ENCODE results near the gene PDRG1.

The PDRG1 gene

DNA sequence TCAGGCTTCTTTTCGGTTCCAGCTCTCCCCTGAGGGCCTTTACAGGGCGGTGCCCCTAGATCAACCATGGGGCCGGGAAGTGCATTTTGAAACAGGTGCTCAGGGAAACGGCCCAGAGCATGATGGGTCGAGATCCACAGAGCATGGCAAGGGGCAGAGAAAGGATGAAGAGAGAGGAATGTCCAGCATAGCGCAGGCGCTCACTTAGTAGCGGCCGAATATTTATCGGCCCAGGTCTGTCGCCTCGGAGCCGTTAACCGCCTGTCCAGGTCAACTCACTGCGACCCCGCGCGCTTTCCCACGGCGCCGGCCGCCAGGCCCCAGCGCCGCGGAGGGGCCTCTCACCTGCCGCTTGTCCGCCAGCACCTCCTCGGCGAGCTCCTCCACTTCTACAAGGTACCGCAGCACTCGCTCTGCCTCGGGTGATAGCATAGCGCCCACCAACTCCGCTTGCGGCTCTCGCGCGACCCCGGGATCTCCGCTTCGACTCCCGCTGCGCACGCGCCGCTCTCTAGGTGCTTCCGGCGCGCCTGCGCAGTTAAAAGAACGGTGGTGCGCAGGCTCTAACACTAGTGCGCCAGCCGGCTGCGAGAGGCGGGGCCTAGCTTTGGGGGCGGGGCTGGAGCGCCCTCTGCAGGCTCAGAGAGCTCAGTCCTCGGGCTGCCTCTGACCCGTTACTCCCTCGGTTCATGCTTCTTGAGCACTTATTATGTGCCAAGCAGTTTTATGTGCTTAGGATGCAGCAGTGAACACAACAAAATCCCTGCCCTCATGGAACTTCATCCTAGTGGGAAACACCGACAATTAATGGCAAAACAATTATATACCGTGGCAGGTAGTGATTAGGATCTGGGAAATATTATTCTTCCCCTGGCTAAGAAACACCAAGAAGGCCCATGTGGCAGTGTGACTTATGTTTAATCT, at the start of gene PDRG1:
PDRG1 (minus strand) TSS at position 517 of the 924 bp plus-strand sequence; CDS start at position 432, 85 bp downstream.
- DNase-seq (ENCODE audit: low read depth): peak; percentile 97

GRCh38 chr20:31998246-31998645, 46.4 kb upstream of the PDRG1 start:
- no peak for DNase-seq (ENCODE audit: low read depth)

DNA sequence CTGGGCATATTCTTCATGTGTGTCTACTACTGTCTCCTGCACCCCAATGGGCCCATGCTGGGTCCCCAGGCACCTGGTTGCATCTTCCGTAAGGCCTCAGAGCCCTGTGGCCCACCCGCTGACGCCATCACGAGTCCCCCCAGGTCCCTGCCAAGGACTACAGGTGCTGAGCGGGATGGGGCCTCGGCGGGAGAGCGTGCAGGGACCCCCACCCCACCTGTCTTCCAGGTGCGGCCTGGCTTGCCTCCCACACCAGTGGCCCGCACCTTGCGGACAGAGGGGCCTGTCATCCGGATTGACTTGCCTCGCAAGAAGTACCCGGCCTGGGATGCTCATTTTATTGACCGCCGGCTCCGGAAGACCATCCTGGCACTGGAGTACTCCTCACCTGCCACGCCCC, 45.1 kb upstream of the PDRG1 start:
- no peak for DNase-seq (ENCODE audit: low read depth)

DNA sequence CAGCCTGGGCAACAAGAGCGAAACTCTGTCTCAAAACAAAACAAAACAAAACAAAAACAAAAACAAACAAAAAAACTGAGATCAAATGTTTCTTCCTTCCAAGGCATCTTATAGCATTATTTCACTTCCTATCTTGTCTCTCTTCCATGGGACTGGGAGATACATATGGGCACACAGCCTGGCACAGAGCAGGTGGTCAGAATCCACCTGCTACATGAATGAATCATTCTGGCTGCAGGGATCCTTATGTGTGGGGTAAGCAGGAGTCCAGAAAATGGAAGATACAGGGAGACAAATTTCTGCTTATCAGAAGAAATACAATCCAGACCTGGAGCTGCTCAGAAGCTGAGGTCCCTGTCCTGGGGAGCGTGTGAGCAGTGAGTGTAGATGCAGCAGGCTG, 40.2 kb upstream of the PDRG1 start:
- DNase-seq (ENCODE audit: low read depth): no peak

GRCh38 chr20:31991339-31991705, 39.5 kb upstream of the PDRG1 start:
- no peak for DNase-seq (ENCODE audit: low read depth)

DNA sequence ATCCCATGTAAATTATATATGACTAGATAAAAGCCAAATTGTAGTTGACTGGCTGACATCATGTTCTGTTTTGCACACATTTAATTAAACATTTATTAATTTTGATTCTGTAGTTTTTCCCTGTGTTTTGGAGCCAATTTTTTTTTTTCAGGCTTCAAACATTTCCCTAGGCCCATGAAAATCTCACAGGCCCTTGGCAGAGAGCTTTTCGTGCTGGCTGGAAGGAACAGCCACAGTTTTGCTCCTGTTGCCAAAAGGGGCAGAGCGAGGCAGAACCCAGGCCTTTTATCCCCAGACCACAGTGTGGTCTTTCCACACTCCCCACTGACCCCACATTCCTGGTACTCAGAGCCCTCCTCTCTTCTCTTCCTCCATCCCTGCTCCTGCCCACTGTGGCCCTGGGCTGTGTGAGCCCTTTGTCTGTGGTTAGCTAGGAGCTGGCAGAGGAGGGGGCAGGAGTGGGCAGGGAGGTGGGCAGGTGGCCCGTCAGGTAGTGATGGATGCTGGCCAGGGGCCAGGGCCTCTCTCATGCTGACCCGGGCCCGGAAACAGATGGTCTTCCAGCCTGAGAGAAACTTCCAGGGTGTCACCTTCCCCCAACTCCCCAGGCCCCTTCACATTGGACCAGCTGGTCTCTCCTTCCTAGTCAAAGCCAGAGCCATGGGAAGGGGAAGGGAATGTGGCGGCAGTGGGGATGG, 38.9 kb upstream of the PDRG1 start:
- DNase-seq (ENCODE audit: low read depth): no peak

DNA sequence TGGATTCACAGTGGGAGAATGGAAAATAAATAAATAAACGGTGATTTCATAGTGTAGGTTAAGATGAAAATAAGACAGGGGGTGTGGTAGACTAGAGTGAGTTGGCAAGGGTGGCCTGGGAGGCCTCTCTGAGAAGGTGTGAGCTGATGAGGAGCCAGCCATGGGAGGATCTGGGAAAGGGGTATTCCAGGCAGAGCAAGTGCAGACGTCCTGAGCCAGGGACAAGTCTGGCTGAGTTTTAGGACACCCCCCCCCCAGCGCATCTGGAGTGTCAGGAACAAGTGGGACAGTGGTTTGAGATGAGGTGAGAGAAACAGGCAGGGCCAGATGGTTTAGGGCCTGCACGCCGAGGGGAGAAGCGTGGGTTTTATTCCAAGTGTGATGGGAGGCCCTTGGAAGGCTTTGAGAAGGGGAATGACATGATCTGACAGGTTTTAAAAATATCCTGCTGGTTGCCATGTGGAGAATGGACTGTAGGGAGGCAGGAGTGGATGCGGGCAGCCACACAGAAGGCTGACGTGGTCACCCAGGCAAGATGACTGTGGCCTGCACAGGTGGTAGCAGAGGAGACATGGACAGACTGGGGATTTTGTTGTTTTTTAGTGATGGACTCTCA, 37.3 kb upstream of the PDRG1 start:
- no peak for DNase-seq (ENCODE audit: low read depth)

DNA sequence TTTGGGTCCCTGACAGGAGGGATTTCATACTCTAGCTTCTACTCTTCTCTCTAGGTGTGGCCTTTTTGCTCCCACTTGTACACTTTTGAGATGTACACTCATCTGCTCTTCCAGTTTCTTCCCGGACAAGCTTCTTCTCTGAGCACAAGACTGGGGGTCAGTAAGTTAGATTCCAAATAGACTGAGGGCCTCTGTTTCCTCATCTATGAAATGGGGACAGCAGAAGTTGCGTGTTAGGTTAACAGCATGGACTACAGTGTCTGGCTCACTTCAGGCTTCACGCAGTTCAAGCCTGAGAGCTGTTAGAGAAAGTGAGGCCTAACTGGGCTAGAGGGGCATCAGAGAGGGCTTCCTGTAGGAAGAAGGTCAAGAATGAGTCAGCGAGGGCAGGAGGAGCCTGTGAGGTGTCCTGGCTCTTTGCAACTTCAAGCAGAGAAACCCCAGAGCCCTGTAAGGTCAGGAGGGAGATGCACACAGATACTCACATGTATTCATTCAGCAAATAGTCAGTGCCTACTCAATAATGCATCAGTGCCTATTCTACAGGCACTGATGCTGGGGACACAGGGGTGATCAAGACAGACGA, 36.7 kb upstream of the PDRG1 start:
- DNase-seq (ENCODE audit: low read depth): no peak

DNA sequence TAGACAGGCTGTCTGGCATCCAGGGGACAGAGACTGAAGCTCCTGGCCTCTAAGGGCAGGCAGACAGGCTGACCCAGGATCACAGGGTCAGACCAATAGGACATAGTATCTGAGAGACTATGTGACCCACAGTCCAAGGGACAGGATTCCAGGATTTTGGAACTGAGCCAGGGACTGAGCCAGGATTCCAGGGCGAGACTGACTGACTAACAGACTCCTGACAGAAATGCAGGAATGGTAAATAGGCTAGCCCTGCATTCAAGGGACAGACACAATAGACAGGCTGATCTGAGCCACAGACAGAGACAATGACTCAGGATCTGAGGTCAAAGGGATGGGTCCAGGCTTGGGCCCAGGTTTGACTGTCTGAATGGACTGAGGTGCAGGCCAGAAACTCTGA, 35.9 kb upstream of the PDRG1 start:
- DNase-seq (ENCODE audit: low read depth): no peak

DNA sequence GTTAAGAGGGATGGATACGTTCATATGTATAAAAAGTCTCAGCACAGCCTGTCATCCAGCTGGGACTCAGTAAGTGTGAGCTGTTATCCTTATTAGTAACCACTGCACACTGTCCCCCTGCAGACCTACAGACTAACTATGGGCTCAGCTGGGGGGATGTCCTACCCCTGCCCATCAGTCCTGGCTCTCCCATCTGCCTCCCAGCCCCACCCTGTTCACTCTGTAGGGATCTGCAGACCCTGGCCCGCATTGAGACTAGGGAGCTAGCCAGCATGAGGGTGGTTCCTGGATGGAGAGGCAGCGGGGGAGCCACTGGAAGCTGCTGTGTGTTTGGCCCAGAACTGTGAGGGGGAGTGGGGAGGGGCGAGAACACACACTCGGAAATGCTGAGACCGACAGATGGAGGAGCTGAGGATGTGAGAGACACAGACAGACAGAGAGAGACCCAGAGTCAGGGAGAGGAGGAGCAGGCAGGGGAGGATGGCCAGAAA, 33.2 kb upstream of the PDRG1 start:
- no peak for DNase-seq (ENCODE audit: low read depth)

GRCh38 chr20:31981784-31982183, 29.9 kb upstream of the PDRG1 start:
- no peak for DNase-seq (ENCODE audit: low read depth)

DNA sequence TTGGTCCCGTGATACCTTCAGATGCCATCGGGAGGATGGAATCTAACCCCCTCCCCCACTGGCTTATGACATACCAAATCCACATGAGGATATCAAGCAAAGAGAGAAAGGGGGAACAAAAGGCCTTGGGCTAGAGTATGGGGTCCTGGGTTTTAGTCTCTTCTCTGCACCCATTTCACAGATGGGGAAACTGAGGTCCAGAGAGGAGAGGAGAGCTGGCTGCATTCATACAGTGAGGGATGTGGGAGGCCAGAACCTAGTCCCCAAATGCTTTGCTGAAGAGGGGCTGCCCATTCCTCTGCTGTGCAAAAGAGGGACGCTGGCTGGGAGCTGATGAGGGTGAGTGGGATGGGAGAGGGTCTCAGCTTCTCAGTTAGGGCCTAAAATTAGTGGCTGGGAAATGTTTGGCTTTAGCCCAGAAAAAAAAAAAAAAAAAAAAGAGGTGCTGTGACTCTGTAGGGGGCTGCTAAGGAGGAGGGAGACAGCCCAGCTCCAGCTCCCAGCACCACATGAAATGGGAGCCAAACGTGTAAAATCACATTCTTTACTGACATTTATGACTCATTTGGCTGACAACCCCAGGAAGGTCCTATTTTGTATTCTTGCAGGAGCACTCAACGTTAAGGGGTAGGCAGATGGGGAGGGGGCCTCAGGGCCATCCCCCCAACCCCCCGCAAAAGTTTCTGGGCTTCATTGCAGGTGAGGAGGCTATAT, 28.0 kb upstream of the PDRG1 start:
- DNase-seq (ENCODE audit: low read depth): no peak

- DNase-seq (ENCODE audit: low read depth): no peak
These were observed 25.2 kb upstream of the PDRG1 start for GRCh38 chr20:31977080-31977479.

GRCh38 chr20:31975874-31976273, 24.0 kb upstream of the PDRG1 start:
- no peak for DNase-seq (ENCODE audit: low read depth)

DNA sequence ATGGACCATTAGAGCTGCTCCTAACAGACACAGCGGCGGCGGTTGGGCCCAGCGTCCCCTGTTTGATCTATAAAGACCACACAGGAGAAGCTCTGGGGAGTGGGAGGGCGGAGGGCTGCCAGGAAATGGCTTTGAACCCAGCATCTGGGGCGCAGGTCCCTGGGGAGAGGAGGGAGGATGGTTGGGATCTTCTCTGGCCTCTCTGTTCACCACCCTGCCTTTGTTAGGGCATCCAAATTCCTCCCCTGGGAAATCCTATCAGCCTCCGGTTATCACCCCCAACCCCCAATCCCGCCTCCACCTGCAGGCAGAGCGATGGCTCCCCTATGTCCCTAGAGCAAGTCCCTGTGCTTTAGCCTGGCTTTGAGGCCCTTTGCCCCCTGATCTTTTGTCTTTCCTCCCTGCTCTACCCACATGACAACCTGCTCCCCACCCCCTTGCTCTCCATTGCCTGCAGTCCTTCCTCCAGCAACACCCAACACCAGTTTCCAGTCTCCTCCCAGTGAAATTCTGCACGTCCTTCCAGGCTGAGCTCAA, 23.2 kb upstream of the PDRG1 start:
- DNase-seq (ENCODE audit: low read depth): no peak

- DNase-seq (ENCODE audit: low read depth): no peak
These were observed 22.4 kb upstream of the PDRG1 start for GRCh38 chr20:31974296-31974695.

- no peak for DNase-seq (ENCODE audit: low read depth)
These were observed 20.7 kb upstream of the PDRG1 start for GRCh38 chr20:31972471-31973021.

GRCh38 chr20:31969991-31970390, 18.1 kb upstream of the PDRG1 start:
- no peak for DNase-seq (ENCODE audit: low read depth)

- peak; percentile 76 for DNase-seq (ENCODE audit: low read depth)
These were observed 16.7 kb upstream of the PDRG1 start for GRCh38 chr20:31968291-31969126.

- no peak for DNase-seq (ENCODE audit: low read depth)
These were observed 16.0 kb upstream of the PDRG1 start, which contains the start of gene XKR7 for GRCh38 chr20:31967830-31968249. XKR7 (plus strand) TSS chr20:31968151; CDS start chr20:31968176, 25 bp downstream.
